ENCODE measurements around the gene ERG. TPM values are rescaled to one million over a fixed set of nuclear protein-coding genes. Genes with fewer than 3 reads are reported as not detected.

Gene ERG
- total RNA-seq, 2 experiments from 2014 or later: not detected

DNA sequence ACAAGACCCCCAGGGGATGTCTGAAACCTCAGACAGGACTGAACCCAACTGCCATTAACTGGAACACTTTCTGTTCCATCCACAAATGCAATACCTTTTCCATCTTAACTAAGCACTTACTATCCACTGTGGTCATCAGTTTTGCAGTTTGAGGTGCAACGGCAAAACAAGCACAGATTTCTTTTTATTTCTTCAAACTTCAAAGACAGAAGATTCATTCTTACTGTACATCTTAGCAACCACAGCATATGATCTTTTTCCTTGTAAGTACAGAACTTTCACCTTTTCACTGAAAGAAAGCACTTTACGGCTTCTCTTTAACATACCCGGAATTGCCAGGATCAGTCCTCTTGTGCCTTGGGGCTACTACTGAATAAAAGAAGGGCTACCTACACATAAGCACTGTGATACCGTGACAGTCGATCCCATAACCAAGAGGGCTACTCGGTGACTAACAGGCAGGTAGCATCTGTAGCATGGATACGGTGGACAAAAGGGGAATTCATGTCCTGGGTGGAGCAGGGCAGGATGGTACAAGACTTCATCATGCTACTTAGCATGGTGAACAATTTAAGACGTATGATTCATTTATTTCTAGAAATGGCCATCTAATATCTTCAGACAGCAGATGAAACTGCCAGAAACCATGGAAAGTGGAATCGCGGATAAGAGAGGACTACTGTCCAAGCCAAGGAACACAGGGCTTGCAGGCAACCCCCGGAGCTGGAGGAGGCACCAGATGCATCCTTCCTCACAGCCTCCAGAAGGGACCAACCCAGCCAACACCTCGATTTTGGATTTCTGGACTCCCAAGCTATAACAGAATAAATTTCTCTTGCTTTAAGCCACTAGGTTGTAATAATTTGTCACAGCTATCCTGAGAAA is 18.4 kb downstream of the ERG start:
- no peaks in the 10 kb centered on the region for H3K4me1 ChIP-seq (ENCODE audit: insufficient read depth, low read length)
- H3K27ac ChIP-seq (ENCODE audit: low read depth in 1 of 2, low read length in 2 of 2): no peak overlapping the region
- Mint-ChIP-seq H3K9me3 (no peaks in the 10 kb centered on the region), H3K36me3 (ENCODE audit: low read depth) (no peaks in the 10 kb centered on the region), H3K4me3 (no peak overlapping the region), H3K27me3 (peaks cover 72% of the 10 kb centered on the region), H3K27ac (no peak overlapping the region), H3K4me1 (ENCODE audit: low read depth) (peaks cover 11% of the 10 kb centered on the region)
- CTCF ChIA-PET: no interaction called here
- ATAC-seq (ENCODE audit: poor library complexity): no peak
- H3K9me3 ChIP-seq (ENCODE audit: control insufficient read depth in 1 of 2, insufficient read depth in 1 of 2, low read length in 2 of 2): peaks cover 0 to 4% of the 10 kb centered on the region in 2 experiments
- no peak overlapping the region for H3K4me3 ChIP-seq (ENCODE audit: low read length)
- peaks cover 29 to 32% of the 10 kb centered on the region in 2 experiments for H3K27me3 ChIP-seq (ENCODE audit: control insufficient read depth in 1 of 2, insufficient read depth in 2 of 2, low read length in 2 of 2)
- no peaks in the 10 kb centered on the region for H3K36me3 ChIP-seq (ENCODE audit: insufficient read depth, low read length)
- POLR2A ChIA-PET: no interaction called here
- no peak for DNase-seq
- TF ChIP-seq CTCF (IDR thresholded peaks at IDR 0.05): no peak
- intact Hi-C loops (cut with DNase I, micrococcal nuclease): no loop called here

GRCh38 chr21:38478782-38479181 is 19.5 kb downstream of the ERG start:
- Histone ChIP-seq H3K27ac (ENCODE audit: low read depth in 1 of 2, low read length in 2 of 2) (no peak overlapping the region), H3K27me3 (ENCODE audit: control insufficient read depth in 1 of 2, insufficient read depth in 2 of 2, low read length in 2 of 2) (peaks cover 35 to 39% of the 10 kb centered on the region in 2 experiments), H3K9me3 (ENCODE audit: control insufficient read depth in 1 of 2, insufficient read depth in 1 of 2, low read length in 2 of 2) (peaks cover 0 to 7% of the 10 kb centered on the region in 2 experiments), H3K4me1 (ENCODE audit: insufficient read depth, low read length) (no peaks in the 10 kb centered on the region), H3K4me3 (ENCODE audit: low read length) (no peak overlapping the region), H3K36me3 (ENCODE audit: insufficient read depth, low read length) (no peaks in the 10 kb centered on the region)
- Mint-ChIP-seq H3K4me1 (ENCODE audit: low read depth) (peaks cover 11% of the 10 kb centered on the region), H3K4me3 (no peak overlapping the region), H3K27me3 (peaks cover 76% of the 10 kb centered on the region), H3K9me3 (no peaks in the 10 kb centered on the region), H3K36me3 (ENCODE audit: low read depth) (no peaks in the 10 kb centered on the region), H3K27ac (no peak overlapping the region)
- intact Hi-C loops (cut with DNase I, micrococcal nuclease): no loop called here
- POLR2A ChIA-PET: no interaction called here
- no peak for TF ChIP-seq CTCF (IDR thresholded peaks at IDR 0.05)
- DNase-seq (peak in 2 of 14 experiments; percentile 27 to 46), ATAC-seq (ENCODE audit: poor library complexity) (no peak)
- CTCF ChIA-PET: no interaction called here

GRCh38 chr21:38477226-38477625 is 21.1 kb downstream of the ERG start:
- no peak for ATAC-seq (ENCODE audit: poor library complexity)
- POLR2A ChIA-PET: no interaction called here
- H3K4me3 Mint-ChIP-seq: no peak overlapping the region

More at GRCh38 chr21:38477226-38477625, 21.1 kb downstream of the ERG start:
- Histone ChIP-seq H3K4me3 (ENCODE audit: low read length) (no peak overlapping the region), H3K27me3 (ENCODE audit: control insufficient read depth in 1 of 2, insufficient read depth in 2 of 2, low read length in 2 of 2) (peaks cover 39 to 41% of the 10 kb centered on the region in 2 experiments), H3K4me1 (ENCODE audit: insufficient read depth, low read length) (no peaks in the 10 kb centered on the region), H3K27ac (ENCODE audit: low read depth in 1 of 2, low read length in 2 of 2) (no peak overlapping the region), H3K9me3 (ENCODE audit: control insufficient read depth in 1 of 2, insufficient read depth in 1 of 2, low read length in 2 of 2) (peaks cover 0 to 12% of the 10 kb centered on the region in 2 experiments), H3K36me3 (ENCODE audit: insufficient read depth, low read length) (no peaks in the 10 kb centered on the region)
- no peak overlapping the region for H3K27ac Mint-ChIP-seq
- H3K4me1 Mint-ChIP-seq (ENCODE audit: low read depth): peaks cover 11% of the 10 kb centered on the region
- no peaks in the 10 kb centered on the region for H3K9me3 Mint-ChIP-seq
- CTCF ChIA-PET: no interaction called here
- no peaks in the 10 kb centered on the region for H3K36me3 Mint-ChIP-seq (ENCODE audit: low read depth)
- intact Hi-C loops (cut with DNase I, micrococcal nuclease): no loop called here
- DNase-seq: peak in 2 of 14 experiments; percentile 22 to 26
- no peak for TF ChIP-seq CTCF (IDR thresholded peaks at IDR 0.05)
- H3K27me3 Mint-ChIP-seq: peaks cover 89% of the 10 kb centered on the region

All from CD4-positive, alpha-beta T cell (primary cell).